Fibroblast of the aortic adventitia (primary cell): ENCODE results near the gene C13orf42. TPM values are rescaled to one million over a fixed set of nuclear protein-coding genes. Genes with fewer than 3 reads are reported as not detected.
"Not testable (repeated sequence)": the region's sequence is repeated elsewhere in the genome, so short reads cannot be mapped to it uniquely, and the experiment has no call there.

Source experiments
- DNase-seq: peaks from one replicate; pipeline ENCODE4 v3.0.0-alpha.2; 2010; ENCODE audit warnings: low read depth
- H3K4me3 ChIP-seq: 2 replicates; pipeline ENCODE4 v1.5.1; 2011; ENCODE audit warnings: low read depth, mild to moderate bottlenecking, control low read depth, low read length, moderate library complexity
- CTCF ChIP-seq: IDR thresholded peaks from 2 replicates; pipeline ENCODE4 v1.5.1; 2011; ENCODE audit warnings: mild to moderate bottlenecking, low read length, control low read depth, inconsistent platforms; ENCODE audit not compliant: insufficient read depth
- total RNA-seq: library from RNA; depleted of rRNA; stranded (reverse); fragments of >200 nt; gene quantifications from 2 replicates; pipeline ENCODE4 v1.2.3, GENCODE V29; 2012; ENCODE audit warnings: low replicate concordance

The C13orf42 gene
- total RNA-seq, 1 donor = not detected

GRCh38 chr13:51125495-51126226 is 14.6 kb upstream of the C13orf42 start:
- peak; percentile 62 for DNase-seq
- TF ChIP-seq CTCF = peak; percentile 87
- no peak overlapping the region for H3K4me3 ChIP-seq

- no peak overlapping the region for H3K4me3 ChIP-seq
Measured at GRCh38 chr13:51122868-51123566, 11.9 kb upstream of the C13orf42 start.

GRCh38 chr13:51120873-51121272 is 9.8 kb upstream of the C13orf42 start:
- DNase-seq, H3K4me3 ChIP-seq: not testable (repeated sequence)
- peak; percentile 22 for TF ChIP-seq CTCF

More at GRCh38 chr13:51122868-51123566, 11.9 kb upstream of the C13orf42 start:
- DNase-seq = peak; percentile 5
- TF ChIP-seq CTCF = no peak

DNA sequence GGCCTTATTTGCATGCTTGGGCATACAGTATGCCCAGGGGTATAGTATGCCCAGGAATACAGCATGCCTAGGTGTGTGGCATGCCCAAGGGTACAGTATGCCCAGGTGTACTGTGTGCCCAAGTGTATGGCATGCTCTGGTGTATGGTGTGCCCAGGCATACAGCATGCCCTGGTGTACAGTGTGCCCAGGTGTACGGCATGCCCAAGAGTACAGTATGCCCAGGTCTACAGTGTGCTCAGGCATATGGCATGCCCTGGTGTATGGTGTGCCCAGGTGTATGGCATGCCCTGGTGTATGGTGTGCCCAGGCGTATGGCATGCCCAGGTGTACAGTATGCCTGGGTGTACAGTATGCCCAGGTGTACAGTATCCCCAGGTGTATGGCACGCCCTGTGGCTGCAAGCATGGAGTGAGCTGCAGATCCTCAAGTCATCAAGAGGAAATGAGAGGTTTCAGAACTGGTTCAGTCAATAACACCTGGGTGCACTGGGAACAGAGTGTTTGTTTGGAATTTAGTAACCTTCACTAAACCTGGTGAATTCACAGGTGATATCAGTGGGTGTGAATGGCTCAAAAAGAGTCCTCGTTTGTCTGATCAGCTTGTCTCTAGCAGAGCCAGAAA is 7.8 kb upstream of the C13orf42 start:
- TF ChIP-seq CTCF = no peak
- no peak overlapping the region for H3K4me3 ChIP-seq
- no peak for DNase-seq

DNA sequence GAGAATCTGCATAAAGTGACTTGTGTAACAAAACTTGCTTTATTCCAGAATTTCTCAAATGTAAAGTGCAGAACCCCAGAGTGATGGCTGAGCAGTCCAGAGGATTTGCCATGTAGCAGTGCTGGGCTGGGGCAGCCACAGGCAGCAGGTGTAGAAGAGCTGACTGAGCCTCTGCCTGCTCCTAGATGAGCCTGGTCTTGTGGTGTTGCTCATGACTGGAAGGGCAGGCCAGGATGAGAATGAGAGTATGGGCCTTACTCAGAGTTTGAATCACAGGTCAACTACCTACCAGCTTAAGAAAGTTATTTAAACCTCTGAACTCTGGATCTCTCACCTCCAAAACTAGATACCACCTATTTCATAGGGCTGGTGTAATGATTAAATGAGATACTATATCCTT is 2.9 kb upstream of the C13orf42 start:
- no peak overlapping the region for H3K4me3 ChIP-seq
- TF ChIP-seq CTCF = no peak
- no peak for DNase-seq

GRCh38 chr13:51113186-51113881 is 2.3 kb upstream of the C13orf42 start:
- H3K4me3 ChIP-seq = no peak overlapping the region
- no peak for TF ChIP-seq CTCF
- DNase-seq = no peak
